Activated naive CD4-positive, alpha-beta T cell treated with anti-CD3 and anti-CD28 coated beads for 36 hours (primary cell): ENCODE results near the gene HCFC1. TPM values are rescaled to one million over a fixed set of nuclear protein-coding genes. Genes with fewer than 3 reads are reported as not detected.
"Not testable (repeated sequence)": the region's sequence is repeated elsewhere in the genome, so short reads cannot be mapped to it uniquely, and the experiment has no call there.

ENCODE experiments used
- CTCF ChIA-PET: fragments of 350-600 bp; sonication (Branson Sonifier 250); formaldehyde crosslinking; loops from one replicate; lab custom pipeline; 2021; ENCODE audit warnings: antibody characterized with exemption; lab: Charles Lee
- DNase-seq: peaks from one replicate; pipeline ENCODE4 v3.0.0-alpha.2; 2020
- H3K27ac Mint-ChIP-seq: one replicate; pipeline ENCODE4 v1.8.0; 2021; ENCODE audit warnings: mild to moderate bottlenecking, mixed read lengths
- H3K27me3 Mint-ChIP-seq: one replicate; pipeline ENCODE4 v1.8.0; 2021; ENCODE audit warnings: low read depth, mixed read lengths
- H3K36me3 Mint-ChIP-seq: one replicate; pipeline ENCODE4 v1.8.0; 2021; ENCODE audit warnings: low read depth, mixed read lengths
- H3K4me1 Mint-ChIP-seq: one replicate; pipeline ENCODE4 v1.8.0; 2021; ENCODE audit warnings: low read depth, mixed read lengths
- H3K4me3 Mint-ChIP-seq: one replicate; pipeline ENCODE4 v1.8.0; 2021; ENCODE audit warnings: mild to moderate bottlenecking, moderate library complexity, mixed read lengths
- H3K9me3 Mint-ChIP-seq: one replicate; pipeline ENCODE4 v1.8.0; 2021; ENCODE audit warnings: mixed read lengths
- intact Hi-C: fragments of 100-400 bp; cut with micrococcal nuclease; formaldehyde crosslinking; loops from one replicate; pipeline ENCODE4 v1.15.1; 2023
- total RNA-seq, 2 experiments: library from RNA; stranded (reverse); gene quantifications; one replicate each; pipeline ENCODE4 v1.2.3, GENCODE V29; 2021

Gene HCFC1
- total RNA-seq, 2 experiments from 2014 or later, result 85.0 to 86.1 TPM

GRCh38 chrX:154000051-154000450 is 28.4 kb upstream of the HCFC1 start:
- Mint-ChIP-seq H3K4me3 (no peak overlapping the region), H3K27ac (no peak overlapping the region), H3K27me3 (no peaks in the 10 kb centered on the region), H3K9me3 (no peaks in the 10 kb centered on the region), H3K4me1 (peaks cover 11% of the 10 kb centered on the region), H3K36me3 (peaks cover 10% of the 10 kb centered on the region)
- no peak for DNase-seq
- CTCF ChIA-PET, result no interaction called here
- intact Hi-C loops, result no loop called here

- Mint-ChIP-seq H3K4me1 (peaks cover 11% of the 10 kb centered on the region), H3K9me3 (no peaks in the 10 kb centered on the region), H3K36me3 (peaks cover 8% of the 10 kb centered on the region), H3K4me3 (no peak overlapping the region), H3K27ac (no peak overlapping the region), H3K27me3 (no peaks in the 10 kb centered on the region)
- CTCF ChIA-PET, result no interaction called here
- DNase-seq, result no peak
- intact Hi-C loops, result no loop called here
Observed at GRCh38 chrX:153999359-154000037, 27.9 kb upstream of the HCFC1 start.

- DNase-seq, result no peak
- CTCF ChIA-PET, result interaction anchor here (0.6 to 2.0 kb wide), 3 partner anchors 18 to 51 kb away, joined by 3 to 5 read pairs (median 5); no protein-coding TSS in a partner anchor
- Mint-ChIP-seq H3K4me1 (peaks cover 4% of the 10 kb centered on the region), H3K4me3 (no peak overlapping the region), H3K27me3 (no peaks in the 10 kb centered on the region), H3K27ac (no peak overlapping the region), H3K9me3 (no peaks in the 10 kb centered on the region), H3K36me3 (no peaks in the 10 kb centered on the region)
- intact Hi-C loops, result no loop called here
Observed at GRCh38 chrX:153995504-153995903, 23.9 kb upstream of the HCFC1 start.

GRCh38 chrX:153994398-153994797 is 22.8 kb upstream of the HCFC1 start:
- H3K4me3 Mint-ChIP-seq, intact Hi-C loops, H3K9me3 Mint-ChIP-seq, H3K36me3 Mint-ChIP-seq, DNase-seq, H3K27me3 Mint-ChIP-seq, H3K27ac Mint-ChIP-seq: not testable (repeated sequence)
- CTCF ChIA-PET, result interaction anchor here (2.0 kb wide), 1 partner anchor 19 kb away, joined by 5 read pairs; no protein-coding TSS in a partner anchor
- peaks cover 14% of the 10 kb centered on the region for H3K4me1 Mint-ChIP-seq

GRCh38 chrX:153993978-153994377 is 22.4 kb upstream of the HCFC1 start:
- Mint-ChIP-seq H3K4me1 (peaks cover 17% of the 10 kb centered on the region), H3K4me3 (no peak overlapping the region), H3K36me3 (no peaks in the 10 kb centered on the region), H3K9me3 (no peaks in the 10 kb centered on the region), H3K27ac (no peak overlapping the region), H3K27me3 (no peaks in the 10 kb centered on the region)
- intact Hi-C loops, result no loop called here
- DNase-seq, result no peak
- CTCF ChIA-PET, result no interaction called here

- Mint-ChIP-seq H3K4me3 (no peak overlapping the region), H3K27me3 (no peaks in the 10 kb centered on the region), H3K27ac (no peak overlapping the region), H3K9me3 (no peaks in the 10 kb centered on the region), H3K36me3 (no peaks in the 10 kb centered on the region), H3K4me1 (peaks cover 17% of the 10 kb centered on the region)
- DNase-seq, result no peak
- intact Hi-C loops, result no loop called here
- CTCF ChIA-PET, result no interaction called here
Observed at GRCh38 chrX:153993079-153993478, 21.5 kb upstream of the HCFC1 start.

- H3K36me3 Mint-ChIP-seq, result no peaks in the 10 kb centered on the region
- H3K9me3 Mint-ChIP-seq, result no peaks in the 10 kb centered on the region
- intact Hi-C loops, result no loop called here
- no peak overlapping the region for H3K27ac Mint-ChIP-seq
- H3K27me3 Mint-ChIP-seq, result no peaks in the 10 kb centered on the region
- CTCF ChIA-PET, result no interaction called here
- peaks cover 17% of the 10 kb centered on the region for H3K4me1 Mint-ChIP-seq
- H3K4me3 Mint-ChIP-seq, result no peak overlapping the region
- DNase-seq, result no peak
Observed at GRCh38 chrX:153992180-153992579, 20.6 kb upstream of the HCFC1 start.

- no peak for DNase-seq
- CTCF ChIA-PET, result interaction anchor here (2.2 kb wide), 1 partner anchor 23 kb away, joined by 12 read pairs; no protein-coding TSS in a partner anchor
- no peak overlapping the region for H3K27ac Mint-ChIP-seq
- H3K4me1 Mint-ChIP-seq, result peaks cover 17% of the 10 kb centered on the region
- no peaks in the 10 kb centered on the region for H3K36me3 Mint-ChIP-seq
- no peaks in the 10 kb centered on the region for H3K27me3 Mint-ChIP-seq
- H3K4me3 Mint-ChIP-seq, result no peak overlapping the region
- H3K9me3 Mint-ChIP-seq, result no peaks in the 10 kb centered on the region
- intact Hi-C loops, result no loop called here
Observed at GRCh38 chrX:153991013-153991580, 19.5 kb upstream of the HCFC1 start.

GRCh38 chrX:153989973-153990655 is 18.5 kb upstream of the HCFC1 start:
- H3K9me3 Mint-ChIP-seq, result no peaks in the 10 kb centered on the region
- H3K36me3 Mint-ChIP-seq, result no peaks in the 10 kb centered on the region
- no peak overlapping the region for H3K27ac Mint-ChIP-seq
- intact Hi-C loops, result no loop called here
- peaks cover 17% of the 10 kb centered on the region for H3K4me1 Mint-ChIP-seq
- CTCF ChIA-PET, result interaction anchor here (0.8 to 2.2 kb wide), 2 partner anchors 14 to 24 kb away, joined by 3 to 12 read pairs; no protein-coding TSS in a partner anchor
- H3K27me3 Mint-ChIP-seq, result no peaks in the 10 kb centered on the region
- H3K4me3 Mint-ChIP-seq, result peak overlapping the region; percentile 39
- no peak for DNase-seq

GRCh38 chrX:153988493-153988892 is 16.9 kb upstream of the HCFC1 start:
- CTCF ChIA-PET, result no interaction called here
- H3K27me3 Mint-ChIP-seq, result no peaks in the 10 kb centered on the region
- DNase-seq, result no peak
- H3K36me3 Mint-ChIP-seq, result no peaks in the 10 kb centered on the region
- no peaks in the 10 kb centered on the region for H3K9me3 Mint-ChIP-seq
- intact Hi-C loops, result no loop called here
- H3K4me3 Mint-ChIP-seq, result no peak overlapping the region
- H3K27ac Mint-ChIP-seq, result peak overlapping the region; percentile 56
- H3K4me1 Mint-ChIP-seq, result peaks cover 33% of the 10 kb centered on the region

GRCh38 chrX:153984351-153985178 is 12.9 kb upstream of the HCFC1 start:
- Mint-ChIP-seq H3K4me1 (peaks cover 52% of the 10 kb centered on the region), H3K27me3 (no peaks in the 10 kb centered on the region), H3K27ac (peak overlapping the region; percentile 99), H3K9me3 (no peaks in the 10 kb centered on the region), H3K4me3 (peak overlapping the region; percentile 82), H3K36me3 (peaks cover 7% of the 10 kb centered on the region)
- CTCF ChIA-PET, result interaction anchor here (1.2 kb wide), 2 partner anchors 10 to 29 kb away, joined by 3 to 4 read pairs; no protein-coding TSS in a partner anchor
- intact Hi-C loops, result loop anchor here (1.0 to 5.0 kb wide), 2 partner anchors 12 to 33 kb away; partner anchors contain the start of genes IRAK1 and TMEM187
- peak; percentile 77 for DNase-seq
